Endothelial cell (in vitro differentiated cells): ENCODE data around the gene ARHGEF17. TPM values are rescaled to one million over a fixed set of nuclear protein-coding genes. Genes with fewer than 3 reads are reported as not detected.

ENCODE experiments used
- DNase-seq: peaks from one replicate; pipeline ENCODE4 v3.0.0; 2021; ENCODE audit warnings: low spot score
- H3K27ac Mint-ChIP-seq: one replicate; pipeline ENCODE4 v1.8.0; 2021; ENCODE audit warnings: mixed read lengths, inconsistent platforms; ENCODE audit not compliant: unreplicated experiment
- H3K27me3 Mint-ChIP-seq: one replicate; pipeline ENCODE4 v1.8.0; 2021; ENCODE audit warnings: mild to moderate bottlenecking, moderate library complexity, mixed read lengths, inconsistent platforms; ENCODE audit not compliant: unreplicated experiment
- H3K36me3 Mint-ChIP-seq: one replicate; pipeline ENCODE4 v1.8.0; 2021; ENCODE audit warnings: mild to moderate bottlenecking, low read depth, mixed read lengths, inconsistent platforms; ENCODE audit not compliant: unreplicated experiment
- H3K4me1 Mint-ChIP-seq: one replicate; pipeline ENCODE4 v1.8.0; 2021; ENCODE audit warnings: mild to moderate bottlenecking, mixed read lengths, inconsistent platforms; ENCODE audit not compliant: unreplicated experiment
- H3K4me3 Mint-ChIP-seq: one replicate; pipeline ENCODE4 v1.8.0; 2021; ENCODE audit warnings: mild to moderate bottlenecking, mixed read lengths, inconsistent platforms; ENCODE audit not compliant: unreplicated experiment
- H3K9me3 Mint-ChIP-seq: one replicate; pipeline ENCODE4 v1.8.0; 2021; ENCODE audit warnings: mixed read lengths, inconsistent platforms; ENCODE audit not compliant: unreplicated experiment
- total RNA-seq: library from RNA; stranded (reverse); fragmentation: NEBNext Ultra II Directional; extraction: Animal tissue kit (Norgen Biotek cat#: 25700); gene quantifications from one replicate; pipeline ENCODE4 v1.2.1, GENCODE V29; 2021; ENCODE audit not compliant: unreplicated experiment
- TF ChIP-seq, protein P1 (sequence below): fragments of 200-600 bp; sonication (generic); IDR thresholded peaks from one replicate; pipeline ENCODE4 v1.5.0; 2021; ENCODE audit warnings: antibody characterized with exemption; ENCODE audit not compliant: unreplicated experiment

ARHGEF17 gene
- total RNA-seq, 1 donor from 2014 or later: 93.3 TPM

DNA sequence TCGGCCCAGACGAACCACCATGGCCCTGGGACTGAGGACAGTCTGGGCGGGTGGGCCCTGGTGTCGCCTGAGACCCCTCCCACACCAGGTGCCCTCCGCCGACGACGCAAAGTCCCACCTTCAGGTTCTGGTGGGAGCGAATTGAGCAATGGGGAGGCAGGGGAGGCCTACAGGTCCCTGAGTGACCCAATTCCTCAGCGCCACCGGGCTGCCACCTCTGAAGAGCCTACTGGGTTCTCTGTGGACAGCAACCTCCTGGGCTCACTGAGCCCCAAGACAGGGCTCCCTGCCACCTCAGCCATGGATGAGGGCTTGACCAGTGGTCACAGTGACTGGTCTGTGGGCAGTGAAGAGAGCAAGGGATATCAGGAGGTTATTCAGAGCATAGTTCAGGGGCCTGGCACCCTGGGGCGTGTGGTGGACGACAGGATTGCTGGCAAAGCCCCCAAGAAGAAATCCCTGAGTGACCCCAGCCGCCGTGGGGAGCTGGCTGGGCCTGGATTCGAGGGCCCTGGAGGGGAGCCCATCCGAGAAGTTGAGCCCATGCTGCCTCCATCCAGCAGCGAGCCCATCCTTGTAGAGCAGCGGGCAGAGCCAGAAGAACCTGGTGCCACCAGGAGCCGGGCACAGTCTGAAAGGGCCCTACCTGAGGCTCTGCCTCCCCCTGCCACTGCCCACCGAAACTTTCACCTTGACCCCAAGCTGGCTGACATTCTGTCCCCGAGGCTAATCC lies 2.8 kb downstream of the ARHGEF17 start:
- peaks cover 45% of the 10 kb centered on the region for H3K4me1 Mint-ChIP-seq
- H3K4me3 Mint-ChIP-seq: no peak overlapping the region
- H3K9me3 Mint-ChIP-seq: no peaks in the 10 kb centered on the region
- H3K27ac Mint-ChIP-seq: no peak overlapping the region
- H3K27me3 Mint-ChIP-seq: peaks cover 14% of the 10 kb centered on the region
- H3K36me3 Mint-ChIP-seq: peaks cover 14% of the 10 kb centered on the region
- TF ChIP-seq, protein P1, sequence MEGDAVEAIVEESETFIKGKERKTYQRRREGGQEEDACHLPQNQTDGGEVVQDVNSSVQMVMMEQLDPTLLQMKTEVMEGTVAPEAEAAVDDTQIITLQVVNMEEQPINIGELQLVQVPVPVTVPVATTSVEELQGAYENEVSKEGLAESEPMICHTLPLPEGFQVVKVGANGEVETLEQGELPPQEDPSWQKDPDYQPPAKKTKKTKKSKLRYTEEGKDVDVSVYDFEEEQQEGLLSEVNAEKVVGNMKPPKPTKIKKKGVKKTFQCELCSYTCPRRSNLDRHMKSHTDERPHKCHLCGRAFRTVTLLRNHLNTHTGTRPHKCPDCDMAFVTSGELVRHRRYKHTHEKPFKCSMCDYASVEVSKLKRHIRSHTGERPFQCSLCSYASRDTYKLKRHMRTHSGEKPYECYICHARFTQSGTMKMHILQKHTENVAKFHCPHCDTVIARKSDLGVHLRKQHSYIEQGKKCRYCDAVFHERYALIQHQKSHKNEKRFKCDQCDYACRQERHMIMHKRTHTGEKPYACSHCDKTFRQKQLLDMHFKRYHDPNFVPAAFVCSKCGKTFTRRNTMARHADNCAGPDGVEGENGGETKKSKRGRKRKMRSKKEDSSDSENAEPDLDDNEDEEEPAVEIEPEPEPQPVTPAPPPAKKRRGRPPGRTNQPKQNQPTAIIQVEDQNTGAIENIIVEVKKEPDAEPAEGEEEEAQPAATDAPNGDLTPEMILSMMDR: no peak
- DNase-seq: no peak

DNA sequence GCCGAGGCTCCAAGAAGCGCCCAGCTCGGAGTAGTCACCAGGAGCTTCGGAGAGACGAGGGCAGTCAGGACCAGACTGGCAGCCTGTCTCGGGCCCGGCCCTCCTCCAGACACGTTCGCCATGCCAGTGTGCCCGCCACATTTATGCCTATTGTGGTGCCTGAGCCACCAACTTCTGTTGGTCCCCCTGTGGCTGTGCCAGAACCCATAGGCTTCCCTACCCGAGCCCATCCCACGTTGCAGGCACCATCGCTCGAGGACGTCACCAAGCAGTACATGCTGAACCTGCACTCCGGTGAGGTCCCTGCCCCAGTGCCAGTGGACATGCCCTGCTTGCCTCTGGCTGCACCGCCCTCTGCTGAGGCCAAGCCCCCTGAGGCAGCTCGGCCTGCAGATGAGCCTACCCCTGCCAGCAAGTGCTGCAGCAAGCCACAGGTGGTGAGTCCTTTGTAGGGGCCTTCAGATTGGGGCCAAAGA lies 3.4 kb downstream of the ARHGEF17 start:
- no peak for DNase-seq
- peaks cover 14% of the 10 kb centered on the region for H3K27me3 Mint-ChIP-seq
- TF ChIP-seq, protein P1: no peak
- peaks cover 49% of the 10 kb centered on the region for H3K4me1 Mint-ChIP-seq
- no peak overlapping the region for H3K27ac Mint-ChIP-seq
- H3K36me3 Mint-ChIP-seq: peaks cover 20% of the 10 kb centered on the region
- no peaks in the 10 kb centered on the region for H3K9me3 Mint-ChIP-seq
- H3K4me3 Mint-ChIP-seq: no peak overlapping the region

DNA sequence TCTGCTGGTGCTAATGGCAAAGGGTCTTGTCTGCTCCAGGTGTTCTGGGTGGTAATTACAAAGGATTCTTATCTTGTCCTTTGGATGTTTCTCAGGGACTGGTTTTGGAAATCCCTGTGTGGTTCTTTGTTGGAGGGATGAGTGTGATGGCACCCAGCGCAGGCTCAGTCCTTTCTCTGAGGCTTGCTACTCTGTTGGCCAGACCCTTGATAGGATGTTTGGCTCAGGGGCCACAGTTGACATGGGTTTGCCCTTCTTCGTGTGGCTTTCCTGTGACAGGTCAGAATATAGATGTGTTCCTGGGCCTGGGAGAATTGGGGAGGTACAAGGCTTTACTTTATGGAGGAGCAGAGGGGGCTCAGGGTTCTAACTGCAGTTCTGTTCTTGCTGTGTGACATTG lies 4.0 kb downstream of the ARHGEF17 start:
- Mint-ChIP-seq H3K4me3 (peak overlapping the region; percentile 76), H3K27ac (no peak overlapping the region), H3K4me1 (peaks cover 45% of the 10 kb centered on the region), H3K9me3 (no peaks in the 10 kb centered on the region), H3K27me3 (peaks cover 16% of the 10 kb centered on the region), H3K36me3 (peaks cover 20% of the 10 kb centered on the region)
- no peak for DNase-seq
- TF ChIP-seq, protein P1: no peak

DNA sequence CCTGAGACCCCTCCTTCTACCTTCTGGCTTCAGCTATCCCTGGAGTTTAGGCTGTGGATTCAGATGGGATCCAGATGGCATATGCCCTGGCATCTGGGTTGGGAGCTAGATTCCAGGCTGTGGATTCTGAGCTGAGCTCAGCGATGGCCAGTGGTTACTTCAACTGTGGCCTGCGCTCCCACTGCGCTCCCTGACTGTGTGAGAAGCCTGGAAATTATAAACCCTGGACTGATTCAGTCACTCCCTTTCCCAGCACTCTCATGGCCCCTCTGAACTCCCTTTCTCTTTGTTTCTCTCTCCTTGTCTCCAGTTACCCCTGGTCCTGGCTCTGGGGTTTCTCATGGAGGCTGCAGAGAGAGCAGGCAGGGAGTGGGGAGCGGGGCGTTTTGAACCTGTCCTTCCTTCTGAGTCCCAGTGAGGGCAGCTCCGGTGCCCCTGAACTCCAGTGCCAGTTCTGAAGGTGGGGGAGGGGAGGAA lies 4.8 kb downstream of the ARHGEF17 start:
- Mint-ChIP-seq H3K36me3 (peaks cover 17% of the 10 kb centered on the region), H3K4me3 (peak overlapping the region; percentile 83), H3K27ac (no peak overlapping the region), H3K27me3 (peaks cover 12% of the 10 kb centered on the region), H3K4me1 (peaks cover 42% of the 10 kb centered on the region), H3K9me3 (no peaks in the 10 kb centered on the region)
- no peak for DNase-seq
- TF ChIP-seq, protein P1: no peak

DNA sequence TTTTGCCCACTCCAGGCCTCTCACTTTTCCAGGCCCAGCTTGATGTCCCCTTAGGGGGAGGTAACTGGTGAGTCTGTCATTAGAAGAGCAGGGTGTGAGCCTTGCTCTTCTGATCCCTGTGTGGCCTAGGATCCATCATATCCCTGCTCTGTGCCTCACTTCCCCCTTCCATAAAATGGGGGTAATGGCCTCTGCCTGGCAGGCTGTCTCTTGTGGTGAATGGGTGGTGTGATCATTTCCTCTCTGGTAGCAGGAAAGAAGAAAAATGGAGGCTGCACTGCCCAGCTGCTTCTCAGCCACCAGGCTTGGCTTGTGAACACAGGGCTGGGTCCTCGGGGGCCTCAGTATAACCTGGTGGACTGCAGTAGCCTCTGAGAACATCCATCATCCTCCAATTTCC lies 5.6 kb downstream of the ARHGEF17 start:
- TF ChIP-seq, protein P1: no peak
- H3K27ac Mint-ChIP-seq: no peak overlapping the region
- peaks cover 42% of the 10 kb centered on the region for H3K4me1 Mint-ChIP-seq
- H3K9me3 Mint-ChIP-seq: no peaks in the 10 kb centered on the region
- H3K27me3 Mint-ChIP-seq: peaks cover 12% of the 10 kb centered on the region
- peaks cover 21% of the 10 kb centered on the region for H3K36me3 Mint-ChIP-seq
- peak overlapping the region; percentile 65 for H3K4me3 Mint-ChIP-seq
- DNase-seq: no peak
